RPMI8226 (cell line): ENCODE measurements around the gene CCP110.

Experiments used
- DNase-seq: peaks from one replicate; pipeline ENCODE4 v3.0.0-alpha.2; 2015

CCP110 gene

GRCh38 chr16:19601083-19601976 lies 77.6 kb downstream of the CCP110 start:
- peak; percentile 61 for DNase-seq
